GM12872 (cell line): Measurements from ENCODE around the gene ARPC1B.

Source experiments
- CTCF ChIP-seq: IDR thresholded peaks from 3 replicates; pipeline ENCODE4 v1.5.1; 2011; ENCODE audit warnings: low read depth, mild to moderate bottlenecking, low read length, moderate library complexity; ENCODE audit not compliant: insufficient read depth

ARPC1B gene

DNA sequence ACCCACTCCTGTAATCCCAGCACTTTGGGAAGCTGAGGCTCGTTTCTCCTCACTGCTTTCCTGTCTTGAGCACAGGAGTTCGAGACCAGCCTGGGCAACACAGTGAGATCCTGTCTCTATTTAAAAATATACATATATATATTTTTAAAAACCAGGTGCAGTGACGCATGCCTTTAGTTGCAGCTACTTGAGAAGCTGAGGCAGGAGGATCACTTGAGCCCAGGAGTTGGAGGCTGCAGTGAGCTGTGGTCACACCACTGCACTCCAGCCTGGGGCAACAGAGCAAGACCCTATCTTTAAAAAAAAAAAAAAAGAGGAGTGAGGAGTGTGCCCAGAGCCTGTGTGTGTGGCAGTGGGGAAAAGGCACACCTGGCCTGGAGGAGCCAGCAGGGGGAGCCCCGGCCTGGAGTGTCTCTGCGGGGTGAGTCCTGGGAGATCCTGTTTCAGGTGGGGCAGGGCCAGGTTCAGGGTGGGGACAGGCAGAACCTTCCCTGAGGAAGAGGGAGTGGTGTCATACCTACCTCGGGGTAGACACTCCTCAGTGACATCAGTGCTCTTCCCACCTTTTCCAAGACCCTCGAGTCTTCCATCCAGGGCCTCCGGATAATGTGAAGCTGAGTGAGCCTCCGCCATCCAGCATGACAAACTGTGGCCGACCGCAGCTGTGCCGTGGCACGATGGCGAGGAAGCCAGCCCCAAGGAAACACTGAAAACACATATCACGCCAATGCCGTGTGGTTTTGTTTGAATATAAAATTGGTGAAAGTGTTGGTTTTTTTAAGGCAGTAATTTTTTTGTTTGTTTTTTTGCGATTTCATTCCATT lies 9.0 kb upstream of the ARPC1B start:
- peak; percentile 76 for TF ChIP-seq CTCF

DNA sequence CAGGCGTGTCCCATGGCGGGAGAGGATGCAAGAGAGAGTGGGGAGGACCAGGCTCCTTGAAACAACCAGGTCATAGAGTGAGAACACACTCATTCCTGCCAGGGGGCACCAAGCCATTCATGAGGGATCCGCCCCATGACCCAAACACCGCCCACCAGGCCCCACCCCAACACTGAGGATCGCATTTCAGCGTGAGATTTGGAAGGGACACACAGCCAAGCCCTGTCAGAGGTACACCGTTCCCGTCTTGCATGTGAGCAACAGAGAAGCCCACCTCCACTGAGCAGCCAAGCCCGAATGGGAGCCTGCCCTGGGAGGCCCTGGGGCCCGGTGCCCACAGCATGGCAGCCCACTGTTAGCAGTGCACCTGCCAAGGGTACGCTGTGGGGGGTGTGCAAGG lies 7.9 kb upstream of the ARPC1B start:
- TF ChIP-seq CTCF = no peak

GRCh38 chr7:99368750-99369389 lies 5.7 kb upstream of the ARPC1B start:
- no peak for TF ChIP-seq CTCF

GRCh38 chr7:99369767-99370391 lies 4.7 kb upstream of the ARPC1B start:
- TF ChIP-seq CTCF = no peak

- TF ChIP-seq CTCF = no peak
Measured at GRCh38 chr7:99371376-99371920, 3.1 kb upstream of the ARPC1B start.

DNA sequence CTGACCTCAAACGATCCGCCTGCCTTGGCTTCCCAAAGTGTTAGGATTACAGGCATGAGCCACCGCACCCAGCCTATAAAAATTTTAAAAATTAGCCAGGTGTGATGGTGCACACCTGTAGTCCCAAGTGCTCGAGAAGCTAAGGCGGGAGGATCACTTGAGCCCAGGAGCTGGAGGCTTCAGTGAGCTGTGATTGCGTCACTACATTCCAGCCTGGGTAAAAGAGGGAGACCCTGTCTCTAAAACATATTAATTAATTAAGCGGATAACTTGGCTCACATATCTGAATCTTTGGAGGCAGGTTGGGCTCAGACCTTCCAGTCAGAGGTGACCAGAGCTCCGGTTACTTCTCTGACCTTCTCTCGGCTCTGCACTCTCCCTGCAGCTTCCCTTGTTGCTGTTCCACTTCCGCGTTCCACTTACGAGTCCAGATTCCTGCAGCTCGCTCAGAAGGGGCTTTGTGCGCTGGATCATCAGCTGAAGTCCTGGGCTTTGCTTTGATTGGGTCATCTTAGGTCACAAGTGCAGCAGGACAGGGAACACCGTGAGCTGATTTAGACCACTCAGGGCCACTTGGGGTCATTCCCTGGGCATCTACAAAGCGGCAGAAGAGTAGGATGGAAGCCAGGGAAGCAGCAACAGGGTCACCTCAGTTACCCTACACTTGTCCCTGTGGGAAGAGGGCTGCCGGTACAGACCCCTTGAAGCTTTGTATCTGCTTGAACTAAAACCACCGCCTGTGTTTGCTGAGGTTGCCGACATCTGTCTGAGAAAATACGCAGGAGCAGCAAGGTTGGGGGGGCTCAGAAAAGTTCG lies 2.0 kb upstream of the ARPC1B start:
- TF ChIP-seq CTCF = no peak
